HG03565 (cell line): ENCODE results near the gene LRRC3.
"Not testable (repeated sequence)": the region's sequence is repeated elsewhere in the genome, so short reads cannot be mapped to it uniquely, and the experiment has no call there.

Experiments used
- ATAC-seq: cut with Tn5 transposase; IDR thresholded peaks from one replicate; pipeline ENCODE4 v1.9.1; 2021; ENCODE audit warnings: mild to moderate bottlenecking, moderate library complexity; ENCODE audit not compliant: unreplicated experiment

Gene LRRC3

DNA sequence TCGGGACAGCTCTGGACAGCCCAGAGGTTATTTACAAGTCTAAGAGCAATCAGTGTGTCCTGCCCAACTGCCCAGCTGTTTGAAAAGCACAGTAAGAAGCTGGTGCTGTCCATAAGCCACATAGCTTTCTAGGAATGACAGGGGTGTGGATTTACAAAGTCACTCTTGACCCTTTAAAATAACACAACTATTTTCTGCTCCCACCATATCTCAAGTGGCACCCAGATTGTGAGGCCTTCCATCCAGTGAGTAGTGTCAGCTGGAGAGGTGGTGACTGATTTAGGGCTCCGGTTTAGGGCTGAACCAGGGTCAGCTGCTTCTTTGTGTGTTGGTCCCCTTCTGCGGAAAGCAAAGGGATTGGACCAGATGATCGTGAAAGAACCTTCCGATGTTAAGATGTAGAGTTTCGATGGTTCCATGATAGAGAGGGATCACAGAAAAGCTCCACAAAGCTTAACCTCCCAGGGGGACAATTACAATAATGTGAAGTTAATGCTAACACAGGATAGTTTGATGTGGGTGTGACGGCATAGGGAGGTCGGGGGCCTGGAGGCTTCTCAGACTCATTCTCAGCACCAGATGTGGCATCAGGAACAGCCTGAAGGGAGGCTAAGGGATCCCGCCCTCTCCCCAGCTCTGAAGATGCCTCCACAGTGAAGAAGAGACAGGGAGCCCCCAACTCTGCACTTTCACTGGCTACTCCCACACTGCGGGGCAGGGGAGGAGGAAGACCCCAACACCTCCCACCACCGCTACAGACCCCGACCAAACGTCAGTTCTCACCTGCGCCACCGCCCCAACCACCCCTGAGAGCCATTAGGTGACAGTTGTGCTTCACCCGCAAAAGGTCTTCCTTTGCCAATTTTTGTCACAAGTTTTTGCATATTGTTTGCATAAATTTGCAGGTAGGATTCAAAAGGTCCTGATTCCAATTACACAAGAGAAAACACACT, 40.6 kb downstream of the LRRC3 start:
- ATAC-seq = no peak

DNA sequence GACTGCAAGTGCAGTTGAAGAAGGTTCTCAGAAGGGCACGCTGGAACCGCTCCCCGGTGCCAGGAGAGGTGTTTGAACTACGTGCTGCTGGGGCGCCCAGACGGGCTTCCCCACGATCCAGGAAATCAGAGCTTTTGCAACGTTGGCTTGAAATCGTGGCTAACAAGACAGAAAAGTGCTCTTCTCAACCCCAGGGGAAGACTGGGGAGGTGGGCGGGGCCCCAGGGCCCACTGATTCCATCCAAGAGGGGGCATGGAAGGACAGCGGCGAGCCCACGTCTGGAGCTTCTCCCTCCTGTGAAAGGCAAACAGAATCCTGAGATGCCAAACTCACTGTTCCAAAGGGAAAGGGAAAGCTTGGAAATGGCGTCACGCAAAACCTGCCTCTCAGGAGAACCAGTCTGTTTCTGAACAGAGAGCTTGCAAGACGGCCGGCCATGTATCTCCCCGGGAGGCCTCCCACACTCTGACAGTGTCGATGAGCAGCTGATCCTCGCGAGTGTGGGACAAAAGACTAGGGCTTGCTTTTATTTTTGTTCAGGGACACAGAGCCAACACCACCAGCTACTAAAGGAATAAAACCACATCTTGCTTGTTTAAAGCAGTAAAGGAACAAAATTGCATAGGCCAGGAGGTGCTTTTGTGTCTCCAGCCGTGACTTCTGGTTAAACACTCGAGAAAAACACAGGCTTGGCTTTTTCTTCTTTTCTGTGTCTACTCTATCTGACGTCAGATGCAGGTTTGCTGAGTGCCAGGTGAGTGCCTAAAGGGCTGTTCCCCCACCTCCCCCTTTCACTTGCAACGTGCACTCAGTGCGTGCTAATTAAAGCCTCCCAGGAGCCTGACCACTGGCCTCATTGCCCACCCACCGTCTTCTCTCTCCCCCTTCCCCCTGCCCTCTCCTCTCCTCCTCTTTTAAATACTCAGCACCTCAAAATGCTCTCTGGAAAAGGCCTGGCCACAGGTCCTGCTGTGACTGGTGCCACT, 41.5 kb downstream of the LRRC3 start:
- no peak for ATAC-seq

DNA sequence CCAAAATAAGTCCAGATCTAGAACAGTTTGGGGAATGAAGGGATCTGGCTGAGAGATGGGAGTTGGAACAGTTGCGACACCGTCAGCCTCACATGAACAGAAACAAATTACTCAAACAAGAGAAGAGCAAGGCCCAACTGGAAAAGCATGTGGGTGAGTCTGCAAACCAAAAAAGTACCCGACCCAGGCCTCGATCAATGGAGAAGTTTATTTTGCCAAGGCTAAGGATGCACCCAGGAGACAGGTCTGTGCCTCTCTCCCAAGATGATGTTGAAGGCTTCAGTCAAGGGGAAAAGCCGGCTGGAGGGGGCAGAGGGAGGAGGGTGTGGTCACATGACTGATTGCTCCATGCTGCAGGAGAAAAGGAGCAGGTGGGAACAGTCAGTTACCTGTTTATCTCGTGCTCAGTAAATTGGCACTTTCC, 42.4 kb downstream of the LRRC3 start:
- no peak for ATAC-seq

DNA sequence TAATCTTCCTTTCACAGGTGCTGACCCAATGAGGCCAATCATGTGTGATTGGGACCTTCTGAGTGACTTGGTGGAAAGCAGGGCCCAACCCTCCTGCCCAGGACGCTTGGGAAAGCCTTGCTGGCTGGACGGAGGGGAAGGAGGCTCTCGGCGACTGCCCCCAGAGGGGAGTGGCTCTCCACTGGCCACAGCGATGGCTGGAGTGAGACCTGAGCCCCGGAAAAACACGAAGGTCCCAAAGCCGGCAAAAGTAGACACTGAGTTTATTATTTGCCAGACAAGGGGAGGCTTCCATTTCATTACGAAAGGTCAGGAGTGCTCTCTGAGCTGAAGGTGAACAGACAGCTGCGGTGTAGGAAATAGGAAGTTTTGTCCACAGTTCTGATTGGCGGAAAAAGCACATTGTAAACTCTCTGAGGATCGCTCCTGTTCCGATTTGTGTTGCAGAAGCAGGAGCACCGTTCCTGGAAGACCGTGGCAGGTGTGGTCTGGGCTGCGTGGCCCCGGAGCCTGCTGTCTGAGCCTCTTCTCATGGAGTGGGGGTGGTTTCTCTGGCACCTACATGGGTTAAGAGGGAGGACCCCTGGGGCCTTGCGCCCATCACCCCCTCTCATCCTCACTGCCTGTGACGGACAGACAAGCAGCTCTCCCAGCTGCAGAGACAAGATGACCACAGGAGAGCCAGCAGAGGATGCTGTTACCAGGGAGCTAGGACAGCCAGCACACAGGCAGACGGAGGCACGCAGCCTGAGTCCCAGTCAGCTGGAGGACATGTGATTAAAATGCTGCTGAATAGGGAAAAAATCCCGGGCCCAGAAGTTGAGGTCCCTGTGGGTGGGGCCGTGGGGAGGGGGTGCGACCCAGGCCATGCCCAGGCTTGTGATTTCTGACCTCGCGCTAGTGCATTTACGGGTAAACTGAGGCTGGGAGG, 43.2 kb downstream of the LRRC3 start:
- no peak for ATAC-seq

DNA sequence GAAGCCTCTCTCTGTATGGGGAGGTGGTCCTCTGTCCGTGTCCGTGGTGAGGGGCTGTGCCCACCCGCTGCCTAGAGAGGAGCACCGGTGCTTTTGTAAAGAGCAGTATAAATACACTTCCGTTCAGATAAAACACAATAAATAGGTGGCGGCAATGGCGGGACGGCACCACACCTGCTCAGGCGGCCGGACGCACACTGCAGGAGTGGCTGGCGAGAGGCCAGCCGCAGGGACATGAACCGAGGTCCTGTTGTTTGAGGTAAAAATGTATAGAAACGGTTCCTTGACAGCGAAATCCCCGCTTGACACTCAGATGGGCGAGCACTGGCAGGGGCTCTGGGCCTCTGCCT, 43.9 kb downstream of the LRRC3 start:
- ATAC-seq = no peak

- no peak for ATAC-seq
Measured at GRCh38 chr21:44499631-44500030, 44.3 kb downstream of the LRRC3 start.

DNA sequence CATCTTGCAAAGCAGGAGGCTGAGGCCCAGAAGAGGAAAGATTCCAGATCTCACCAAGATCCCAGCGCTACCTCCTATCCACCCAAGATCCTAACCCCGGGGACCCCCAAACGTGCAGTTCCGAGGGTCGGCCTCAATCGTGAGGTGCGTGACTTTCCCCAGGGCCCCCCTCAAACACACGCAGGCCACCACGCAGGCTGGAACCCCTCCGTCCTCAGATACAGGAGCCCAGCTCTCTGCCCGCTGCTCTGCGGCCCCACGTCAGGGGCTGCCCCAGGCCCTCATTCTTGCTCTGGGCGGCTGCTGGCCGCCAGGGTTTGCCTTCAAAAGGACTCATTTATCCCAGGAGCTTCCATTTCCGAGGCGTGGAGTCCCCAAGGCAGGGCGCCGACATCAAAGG, 44.8 kb downstream of the LRRC3 start:
- ATAC-seq = no peak

GRCh38 chr21:44502171-44502958, 47.1 kb downstream of the LRRC3 start:
- no peak for ATAC-seq

- not testable (repeated sequence) for ATAC-seq
Measured at GRCh38 chr21:44503006-44503889, 47.9 kb downstream of the LRRC3 start.

DNA sequence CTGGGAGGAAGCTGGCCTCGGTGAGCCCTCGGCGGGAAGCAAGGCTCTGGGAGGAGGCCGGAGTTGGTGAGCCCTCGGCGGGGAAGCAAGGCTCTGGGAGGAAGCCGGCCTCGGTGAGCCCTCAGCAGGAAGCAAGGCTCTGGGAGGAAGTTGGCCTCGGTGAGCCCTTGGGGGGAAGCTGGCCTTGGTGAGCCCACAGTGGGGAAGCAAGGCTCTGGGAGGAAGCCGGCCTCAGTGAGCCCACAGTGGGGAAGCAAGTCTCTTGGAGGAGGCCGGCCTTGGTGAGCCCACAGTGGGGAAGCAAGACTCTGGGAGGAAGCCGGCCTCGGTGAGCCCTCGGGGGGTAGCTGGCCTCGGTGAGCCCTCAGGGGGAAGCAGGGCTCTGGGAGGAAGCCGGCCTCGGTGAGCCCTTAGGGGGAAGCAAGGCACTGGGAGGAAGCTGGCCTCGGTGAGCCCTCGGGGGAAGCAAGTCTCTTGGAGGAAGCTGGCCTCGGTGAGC, 48.6 kb downstream of the LRRC3 start:
- no peak for ATAC-seq

DNA sequence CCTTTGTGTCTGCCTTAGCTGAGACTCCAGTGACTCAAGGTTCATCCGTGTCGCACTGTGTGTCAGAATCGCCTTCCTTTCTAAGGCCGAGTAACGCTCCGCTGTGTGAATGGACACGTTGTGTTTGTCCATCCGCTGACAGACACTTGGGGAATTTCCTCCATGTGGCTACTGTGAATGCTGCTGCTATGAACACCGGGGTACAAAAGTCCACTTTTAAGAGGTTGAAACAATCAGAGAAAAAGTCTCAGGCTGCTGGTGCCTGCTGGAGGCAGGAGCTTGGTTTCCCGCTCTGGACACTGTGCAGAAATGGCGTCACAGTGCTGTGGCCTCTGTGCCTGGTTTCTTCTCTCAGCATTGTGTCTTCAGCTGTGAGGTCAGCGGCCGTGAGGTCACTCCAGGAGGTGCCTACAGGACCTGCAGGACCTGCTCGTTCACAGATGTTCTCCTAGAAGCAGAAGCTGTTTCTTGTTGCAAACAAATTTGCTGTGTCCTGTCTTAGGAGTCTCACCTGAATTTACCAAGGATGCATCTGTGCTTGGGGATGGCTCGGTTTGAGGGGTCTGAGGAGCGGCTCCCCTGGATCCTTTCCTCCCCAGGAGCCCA, 50.5 kb downstream of the LRRC3 start:
- no peak for ATAC-seq

DNA sequence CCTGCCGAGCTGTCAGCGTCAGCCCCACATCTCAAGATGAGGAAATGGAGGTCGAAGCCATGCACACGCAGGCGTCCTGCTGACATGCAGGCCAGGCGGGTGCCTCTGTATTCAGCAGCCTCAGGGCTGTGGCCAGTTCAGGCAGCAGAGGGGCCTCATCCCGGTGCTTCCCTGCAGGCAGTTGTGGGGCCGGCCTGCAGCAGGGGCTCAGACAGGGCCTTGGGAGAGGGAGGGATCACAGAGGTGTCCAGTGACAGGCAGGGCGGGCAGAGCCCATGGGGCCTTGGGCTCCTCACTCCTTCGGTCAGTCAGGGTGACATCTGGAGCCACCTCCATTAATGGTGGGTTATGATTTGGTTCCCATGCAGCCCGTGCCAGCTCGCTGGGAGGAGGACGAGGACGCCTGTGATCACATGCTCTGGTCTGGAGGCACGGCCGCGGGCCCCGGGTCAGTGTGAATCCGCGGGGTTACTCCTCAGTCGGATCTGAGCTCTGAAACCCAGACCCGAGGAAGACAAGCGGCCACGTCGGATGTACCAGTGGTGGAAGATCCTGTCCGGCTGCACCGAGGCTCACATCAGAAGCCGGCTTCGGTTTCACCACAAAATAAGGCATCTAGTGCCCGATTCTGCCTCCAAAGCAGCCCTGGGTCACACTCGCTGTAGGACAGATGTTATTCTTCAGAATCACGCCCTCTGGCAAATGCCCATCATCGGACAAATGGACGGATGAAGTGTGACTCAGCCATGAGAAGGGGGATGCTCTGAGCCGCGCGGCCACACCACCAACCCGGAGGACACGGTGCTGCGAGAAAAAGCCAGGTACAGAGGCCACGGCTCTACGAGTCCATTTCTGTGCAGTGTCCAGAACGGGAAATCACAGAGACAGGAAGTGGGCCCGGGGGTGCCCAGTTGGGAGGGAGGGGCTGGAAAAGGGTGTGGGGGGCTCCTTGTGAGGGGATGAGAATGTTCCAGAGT, 51.3 kb downstream of the LRRC3 start:
- no peak for ATAC-seq

DNA sequence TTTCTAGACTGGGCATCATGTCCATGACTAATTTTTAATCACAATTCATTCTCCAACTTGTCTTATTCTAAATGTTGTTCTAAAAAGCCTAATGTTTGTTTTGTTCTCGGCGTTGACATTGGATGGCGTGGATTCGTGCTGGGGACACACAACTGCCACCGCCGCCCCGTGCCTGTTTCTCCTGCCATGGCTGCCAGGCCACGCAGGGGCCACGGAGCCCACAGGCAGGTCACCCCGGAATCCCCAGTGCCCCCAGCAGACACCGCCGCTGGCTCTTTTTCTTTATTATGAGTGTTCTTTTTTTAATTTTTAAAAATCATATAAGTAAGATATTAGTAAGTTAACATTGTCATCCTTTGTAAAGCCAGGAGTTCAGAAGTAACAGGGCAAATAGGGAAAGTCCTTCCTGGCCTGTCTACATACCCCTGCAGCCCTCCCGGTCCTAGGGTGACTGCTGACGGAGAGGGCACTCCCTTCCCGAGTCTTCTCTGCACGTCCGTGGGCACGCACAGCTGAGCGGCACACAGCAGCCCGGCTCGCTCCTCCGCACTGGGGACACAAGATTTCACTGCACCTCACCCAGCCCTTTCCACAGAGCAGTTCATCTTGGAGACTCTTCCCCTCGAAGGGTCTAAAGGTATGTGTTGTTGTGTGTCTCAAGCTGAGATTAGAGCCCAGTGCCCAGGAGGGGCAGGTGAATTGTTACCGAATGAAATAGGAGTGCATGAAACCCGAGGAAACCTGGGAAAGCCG, 52.5 kb downstream of the LRRC3 start:
- ATAC-seq = no peak

GRCh38 chr21:44508426-44508710, 53.1 kb downstream of the LRRC3 start:
- ATAC-seq = no peak

GRCh38 chr21:44508711-44509445, 53.6 kb downstream of the LRRC3 start:
- no peak for ATAC-seq

GRCh38 chr21:44509539-44509938, 54.2 kb downstream of the LRRC3 start:
- no peak for ATAC-seq
